Stimulated activated CD8-positive, alpha-beta memory T cell treated with anti-CD3 and anti-CD28 coated beads, Interleukin-7, amount 100 ng/mL, for 24 hours (primary cell): ENCODE measurements around the gene VPS45.
"Not testable (repeated sequence)": the region's sequence is repeated elsewhere in the genome, so short reads cannot be mapped to it uniquely, and the experiment has no call there.

Source experiments
- DNase-seq: peaks from one replicate; pipeline ENCODE4 v3.0.0-alpha.2; 2020; ENCODE audit warnings: low read depth

Gene VPS45

DNA sequence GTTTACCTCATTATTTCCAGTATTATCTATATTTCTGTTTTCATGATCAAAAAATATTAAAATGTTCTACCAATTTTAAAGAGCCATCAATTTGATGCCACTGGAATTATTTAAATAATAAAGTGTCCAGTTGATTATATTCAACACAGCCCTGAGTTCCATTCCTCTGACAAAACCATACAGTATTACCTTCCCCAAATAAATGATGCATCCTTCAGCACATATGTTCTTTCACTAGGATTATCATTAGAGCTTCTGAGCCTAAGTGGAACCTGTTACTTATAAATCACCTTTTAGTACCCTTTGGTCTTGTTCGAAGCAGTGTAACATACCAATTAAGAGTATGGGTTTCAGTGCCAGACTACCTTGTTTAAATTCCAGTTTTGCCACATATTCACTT lies 64.8 kb downstream of the VPS45 start:
- no peak for DNase-seq

DNA sequence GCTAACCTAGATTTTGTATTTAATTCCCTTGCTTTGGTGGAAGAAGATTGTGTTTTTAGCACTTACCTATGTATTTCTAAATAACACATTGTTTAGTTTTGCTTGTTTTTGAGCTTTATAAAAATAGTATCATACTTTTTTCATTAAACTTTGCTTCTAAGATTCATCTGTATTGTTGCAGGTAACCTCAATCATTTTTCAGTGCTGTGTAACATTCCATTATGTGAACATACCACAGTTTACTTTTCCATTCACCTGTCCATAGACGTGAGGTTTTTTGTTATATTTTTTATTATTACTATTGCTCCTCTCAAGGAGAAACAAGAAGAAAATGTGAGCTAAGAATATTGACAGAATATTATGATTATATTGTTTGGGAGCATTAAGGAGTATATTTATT lies 67.0 kb downstream of the VPS45 start:
- no peak for DNase-seq

DNA sequence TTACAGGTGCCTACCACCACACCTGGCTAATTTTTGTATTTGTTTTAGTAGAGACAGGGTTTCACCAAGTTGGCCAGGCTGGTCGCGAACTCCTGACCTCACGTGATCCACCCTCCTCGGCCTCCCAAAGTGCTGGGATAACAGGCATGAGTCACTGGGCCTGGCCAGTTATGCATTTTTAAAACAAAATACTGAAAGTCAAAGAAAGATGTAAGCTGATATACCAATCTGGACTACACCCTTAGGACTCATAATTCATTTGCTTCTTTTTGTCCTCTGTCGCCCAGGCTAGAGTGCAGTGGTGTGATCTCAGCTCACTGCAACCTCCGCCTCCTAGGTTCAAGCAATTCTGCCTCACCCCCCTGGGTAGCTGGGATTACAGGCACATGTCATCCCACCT lies 67.8 kb downstream of the VPS45 start:
- not testable (repeated sequence) for DNase-seq

DNA sequence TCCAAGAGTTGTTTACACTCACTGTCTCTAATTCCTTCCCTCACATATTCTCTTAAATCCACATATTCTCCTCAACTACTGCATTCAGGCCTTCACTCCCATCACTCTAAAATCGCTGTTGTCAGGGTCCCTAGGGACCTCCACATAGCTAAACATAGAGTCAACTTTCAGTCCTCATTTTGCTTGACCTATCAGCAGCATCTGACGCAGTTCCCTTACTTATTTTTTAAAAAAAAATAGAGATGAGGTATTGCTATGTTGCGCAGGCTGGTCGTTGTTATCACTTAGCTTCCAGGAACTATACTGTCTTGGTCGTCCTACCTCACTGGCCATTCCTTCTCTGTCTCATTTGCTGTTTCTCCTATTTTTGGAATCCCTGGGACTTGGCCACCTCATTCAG lies 70.5 kb downstream of the VPS45 start:
- DNase-seq: no peak

DNA sequence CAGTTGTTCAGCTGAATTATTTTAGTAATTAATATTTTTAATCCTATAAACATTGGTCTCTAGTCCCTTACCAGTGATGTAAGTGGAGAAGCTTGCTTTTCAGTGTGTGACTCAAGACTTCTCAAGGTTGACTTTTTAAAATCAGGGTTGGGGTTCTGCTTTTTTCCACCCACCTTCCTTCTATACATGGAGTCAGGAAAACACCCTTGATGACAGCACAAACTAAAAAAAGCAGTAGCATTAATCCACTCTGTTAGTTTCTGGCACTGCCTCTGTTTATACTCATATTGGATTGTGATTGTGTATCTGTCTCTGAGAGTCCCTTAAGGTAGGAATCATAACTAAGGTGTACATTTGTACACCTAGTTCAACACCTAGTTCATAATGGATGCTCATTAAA lies 73.9 kb downstream of the VPS45 start:
- no peak for DNase-seq

DNA sequence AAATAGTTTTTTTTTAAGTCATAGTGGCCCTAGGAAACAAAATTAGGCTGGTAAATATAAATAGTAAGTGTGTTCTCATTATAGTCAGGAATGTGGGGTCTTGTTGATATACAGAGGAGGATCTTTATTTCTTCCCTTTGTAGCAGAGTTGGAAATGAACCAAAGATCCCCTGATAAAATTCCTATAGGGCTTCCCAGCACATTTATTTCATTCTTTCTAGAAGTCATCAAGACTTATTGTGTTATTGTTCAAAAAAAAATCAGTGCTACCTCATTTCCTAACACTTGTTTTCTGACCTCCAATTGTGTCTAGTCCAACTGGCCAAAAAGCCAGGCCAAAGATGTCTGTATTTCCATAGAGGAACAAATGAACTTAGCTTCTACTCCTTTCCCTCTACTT lies 74.5 kb downstream of the VPS45 start:
- DNase-seq: no peak

DNA sequence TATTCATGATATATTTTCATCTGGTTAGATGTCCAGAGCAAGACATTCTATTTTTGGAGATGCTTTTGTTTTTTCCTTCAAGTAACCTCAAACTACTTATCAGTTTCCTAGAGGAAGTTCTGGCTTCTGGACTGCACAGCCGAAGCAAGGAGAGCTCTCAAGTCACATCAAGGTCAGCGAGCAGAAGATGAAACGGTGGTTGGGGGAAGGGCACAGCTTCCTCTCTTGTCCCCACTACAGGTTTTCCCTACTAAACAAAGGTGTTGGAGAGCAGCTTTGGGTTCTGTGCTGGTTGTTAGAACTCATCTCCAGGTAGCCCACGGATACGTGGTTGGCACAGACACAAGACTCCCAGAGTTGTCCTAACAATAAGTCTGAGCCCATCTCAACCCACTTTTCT lies 77.0 kb downstream of the VPS45 start:
- no peak for DNase-seq

DNA sequence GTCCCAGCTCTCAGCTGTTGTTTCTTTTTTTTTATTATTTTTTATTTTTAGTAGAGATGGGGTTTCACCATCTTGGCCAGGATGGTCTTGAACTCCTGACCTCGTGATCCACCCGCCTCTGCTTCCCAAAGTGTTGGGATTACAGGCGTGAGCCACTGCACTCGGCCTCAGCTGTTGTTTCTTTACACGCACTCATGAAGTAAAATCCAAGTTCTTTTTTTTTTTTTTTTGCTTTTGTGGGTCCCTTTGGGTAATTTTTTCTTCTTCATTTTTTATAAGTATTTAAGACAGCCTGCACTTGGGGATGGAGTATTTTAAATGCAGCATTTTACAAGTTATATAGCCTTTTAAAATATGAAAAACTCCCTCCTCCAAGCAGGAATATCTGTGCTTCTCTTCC lies 78.4 kb downstream of the VPS45 start:
- not testable (repeated sequence) for DNase-seq

DNA sequence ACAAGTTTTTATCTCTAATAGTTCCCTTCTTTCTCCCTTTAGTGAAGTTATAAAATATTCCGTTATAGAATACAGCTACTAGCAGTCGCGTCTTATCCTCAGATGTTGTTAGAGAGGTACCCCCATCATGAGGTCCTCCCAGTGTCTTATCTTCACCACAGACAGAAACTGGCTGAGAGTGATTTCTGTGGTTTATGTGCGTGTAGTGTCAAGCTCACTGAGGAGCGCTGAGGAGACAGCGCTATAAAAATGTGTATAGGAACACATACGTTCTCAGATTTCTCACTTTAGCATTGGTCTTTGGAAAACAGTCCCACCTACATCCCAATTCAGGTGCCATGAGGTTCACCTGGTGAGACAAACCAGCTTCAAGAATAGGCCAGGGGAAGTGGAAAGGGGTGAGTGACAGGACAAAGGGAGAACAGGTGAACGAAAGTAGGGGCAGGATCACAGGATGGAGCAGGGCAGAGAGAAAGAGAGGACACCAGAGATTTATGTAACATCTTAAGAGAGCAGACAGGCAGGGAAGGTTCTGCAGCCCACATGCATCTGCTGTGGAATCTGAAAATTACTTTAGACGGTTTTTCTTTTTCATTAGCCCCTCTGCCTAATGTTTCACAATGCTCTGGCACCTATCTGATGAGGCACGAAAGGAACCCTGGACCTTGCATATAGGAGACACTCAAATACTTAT lies 79.4 kb downstream of the VPS45 start:
- DNase-seq: no peak

DNA sequence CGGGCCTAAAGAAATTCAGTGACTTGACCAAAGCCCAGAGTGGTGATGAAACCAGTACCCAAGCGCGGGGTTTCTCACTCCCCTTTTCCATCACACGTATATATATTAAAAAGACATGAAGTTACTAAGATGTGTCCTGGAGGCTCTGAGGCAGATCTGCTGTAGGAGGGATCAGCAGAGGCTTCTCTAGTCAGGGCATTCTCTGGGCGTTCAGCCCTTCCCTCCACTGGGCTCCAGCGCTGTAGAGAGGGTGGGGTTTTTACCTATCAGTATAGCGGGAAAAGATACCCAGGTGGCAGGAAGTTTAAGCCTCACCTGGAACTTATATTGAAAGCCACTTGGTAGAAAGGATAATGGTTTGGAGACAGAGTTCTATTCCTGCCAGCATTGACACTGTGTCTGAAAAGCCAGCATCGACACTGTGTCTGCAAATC lies 81.3 kb downstream of the VPS45 start:
- no peak for DNase-seq

DNA sequence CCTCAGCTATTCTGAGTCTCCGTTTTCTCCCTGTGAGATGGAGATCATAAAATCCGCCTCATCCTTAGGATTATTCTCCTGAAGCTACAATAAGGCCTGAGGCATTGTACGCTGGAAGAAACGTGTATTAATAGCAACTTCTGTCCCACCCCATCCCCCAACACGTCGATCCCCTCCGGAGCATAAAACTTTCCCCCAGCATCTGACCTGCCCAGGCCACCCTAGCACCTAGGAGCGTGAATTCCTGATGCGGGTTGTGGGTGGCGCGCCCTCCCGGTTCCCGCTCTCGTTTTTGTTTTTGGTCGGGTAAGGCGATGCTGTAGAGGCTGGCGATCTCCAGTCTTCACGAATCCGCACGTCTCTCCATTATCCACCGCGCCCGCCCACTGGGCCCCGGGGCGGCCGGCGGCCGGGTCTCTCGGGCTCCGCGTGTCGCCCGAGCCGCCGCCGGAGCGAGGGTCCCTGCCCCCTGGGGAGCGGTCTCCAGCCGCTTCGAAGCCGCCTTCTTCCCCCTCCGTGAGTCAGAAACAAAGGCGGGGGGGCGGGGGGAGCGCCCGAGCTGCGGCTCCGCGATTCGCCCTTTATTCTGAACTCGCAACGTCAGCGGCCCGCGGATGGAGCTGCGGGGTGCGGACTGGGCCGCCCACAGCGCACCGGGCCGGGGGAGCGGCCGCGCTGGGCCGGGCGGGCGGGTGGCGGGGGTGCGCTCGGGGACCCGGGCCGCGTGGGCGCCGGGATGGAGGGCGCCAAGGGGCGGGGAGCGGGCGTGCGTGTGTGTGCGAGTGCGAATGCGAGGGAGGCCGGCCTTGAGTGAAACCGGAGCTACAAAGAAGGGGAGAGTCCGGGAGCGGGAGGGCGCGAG lies 81.9 kb downstream of the VPS45 start, which contains the start of gene PLEKHO1:
Gene PLEKHO1, plus strand, starts transcription at position 646 of the 862 bp plus-strand sequence. CDS start 342 bp downstream, outside the sequence.
- DNase-seq: peak; percentile 59

DNA sequence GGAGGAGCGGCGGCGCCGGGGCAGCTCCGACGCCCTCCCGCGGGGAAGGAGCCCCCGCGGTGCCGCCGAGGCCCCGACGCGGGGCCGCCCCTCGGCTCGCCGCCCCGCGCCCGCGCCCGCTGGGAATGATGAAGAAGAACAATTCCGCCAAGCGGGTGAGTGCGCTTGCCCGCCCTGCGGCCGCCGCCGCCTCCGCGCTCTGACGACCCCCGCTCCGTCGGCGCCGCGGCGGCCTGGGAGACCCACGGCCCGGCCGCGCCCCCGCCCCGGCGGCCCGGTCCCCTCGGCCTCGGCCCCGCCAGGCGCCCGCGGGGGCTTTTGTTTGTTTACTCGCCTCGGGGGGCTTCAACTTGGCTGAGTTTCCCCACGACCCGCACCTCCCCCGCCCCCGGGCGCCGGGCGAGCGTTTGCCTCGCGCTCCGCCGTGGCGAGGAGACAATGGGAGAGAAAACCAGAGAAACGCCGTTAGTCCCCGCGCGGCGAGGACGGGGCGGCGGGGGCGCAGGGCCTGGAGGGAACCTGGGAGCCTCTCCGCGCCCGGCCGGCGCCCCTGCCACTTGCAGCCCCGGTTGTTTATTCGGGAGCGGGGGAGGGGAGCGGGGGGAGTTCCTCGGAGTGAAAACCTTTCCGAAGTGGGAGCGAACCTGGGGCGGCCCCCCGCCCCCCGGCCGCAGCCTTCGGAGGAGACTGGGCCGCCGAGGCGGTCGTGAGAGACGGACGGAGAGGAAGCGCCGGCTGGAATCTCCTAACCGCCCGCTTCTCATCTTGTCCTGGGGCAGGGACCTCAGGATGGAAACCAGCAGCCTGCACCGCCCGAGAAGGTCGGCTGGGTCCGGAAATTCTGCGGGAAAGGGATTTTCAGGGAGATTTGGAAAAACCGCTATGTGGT lies 82.8 kb downstream of the VPS45 start:
- no peak for DNase-seq

DNA sequence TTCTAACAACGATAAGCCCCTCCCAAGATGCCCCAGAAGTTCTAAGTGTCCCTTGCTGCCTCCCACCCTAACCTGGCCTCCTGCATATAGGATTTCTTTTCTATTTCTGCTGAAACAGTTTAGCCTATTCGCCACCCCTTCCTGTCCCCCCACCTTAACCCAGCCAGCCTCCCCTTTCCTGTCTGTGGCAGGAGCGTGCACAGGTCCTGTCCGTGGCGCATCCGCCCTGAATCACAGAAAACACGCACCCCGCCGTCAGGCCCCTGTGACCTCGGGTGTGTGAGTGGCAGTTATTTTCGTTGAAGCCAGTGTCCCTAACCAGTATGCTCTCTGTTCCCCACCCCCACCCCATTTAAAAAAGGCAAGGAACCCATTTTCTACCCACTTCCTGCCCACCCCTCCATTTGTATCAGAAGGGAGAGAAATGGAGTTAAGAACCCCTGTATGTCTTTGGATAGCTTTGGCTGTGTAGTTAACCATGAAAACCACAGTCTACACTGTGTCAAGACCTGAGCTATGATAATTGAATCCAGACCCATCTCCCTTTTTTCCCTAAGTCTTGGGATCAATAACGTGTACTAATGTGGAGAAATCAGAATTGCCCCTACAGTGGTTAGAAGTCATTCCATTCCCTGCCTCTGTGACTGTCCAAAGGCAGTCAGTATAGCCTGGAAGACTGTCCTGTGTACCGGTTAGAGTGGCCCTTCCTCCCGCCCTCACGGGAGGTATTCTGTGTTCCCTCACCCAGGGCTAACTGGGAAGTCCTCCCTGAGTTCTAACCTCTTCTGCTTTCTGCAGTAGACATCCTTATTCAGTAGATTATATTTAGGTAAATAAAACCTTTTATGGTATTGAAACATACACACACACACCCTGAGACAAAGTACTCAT lies 84.0 kb downstream of the VPS45 start:
- DNase-seq: peak; percentile 33

DNA sequence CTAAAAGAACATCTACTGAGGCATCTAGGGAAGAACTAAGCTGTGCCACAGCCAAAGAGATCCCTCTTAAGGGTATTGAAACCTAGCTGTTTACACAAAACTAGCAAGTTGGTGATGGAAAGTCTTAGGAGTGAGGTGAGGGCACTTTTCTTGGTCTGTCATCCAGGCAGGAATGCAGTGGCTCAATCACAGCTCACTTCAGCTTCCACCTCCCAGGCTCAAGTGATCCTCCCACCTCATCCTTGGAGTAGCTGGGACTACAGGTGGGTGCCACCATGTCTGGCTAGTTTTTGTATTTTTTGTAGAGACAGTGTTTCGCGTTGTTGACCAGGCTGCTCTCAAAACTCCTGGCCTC lies 84.6 kb downstream of the VPS45 start:
- DNase-seq: no peak

DNA sequence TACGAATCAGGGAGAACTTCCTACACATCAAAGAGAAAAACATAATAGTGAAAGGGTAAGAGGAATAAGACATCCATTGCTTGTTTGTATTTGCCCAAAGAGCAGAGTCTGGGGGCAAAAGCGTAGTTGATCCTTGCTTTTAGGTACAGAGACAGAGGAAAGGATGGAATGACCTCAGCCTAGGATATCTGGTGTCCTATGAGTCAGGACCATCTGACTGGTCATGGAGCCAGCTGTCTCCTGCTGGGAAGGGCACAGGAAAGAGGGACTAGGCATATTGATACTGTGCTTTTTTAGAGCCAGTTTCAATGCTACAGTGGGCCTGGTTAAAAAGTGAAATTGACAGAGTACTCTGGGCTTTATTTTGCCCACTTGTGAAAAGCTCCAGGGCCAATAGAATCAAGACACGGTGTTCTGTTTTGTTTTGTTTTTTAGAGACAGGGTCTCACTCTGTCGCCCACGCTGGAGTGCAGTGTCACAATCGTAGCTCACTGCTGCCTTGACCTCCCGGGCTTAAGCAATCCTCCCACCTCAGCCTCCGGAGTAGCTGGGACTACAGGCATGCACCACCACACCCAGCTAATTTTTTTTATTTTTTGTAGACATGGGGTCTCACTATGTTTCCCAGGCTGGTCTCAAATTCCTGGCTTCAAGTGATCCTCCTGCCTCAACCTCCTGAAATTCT lies 85.3 kb downstream of the VPS45 start:
- no peak for DNase-seq

DNA sequence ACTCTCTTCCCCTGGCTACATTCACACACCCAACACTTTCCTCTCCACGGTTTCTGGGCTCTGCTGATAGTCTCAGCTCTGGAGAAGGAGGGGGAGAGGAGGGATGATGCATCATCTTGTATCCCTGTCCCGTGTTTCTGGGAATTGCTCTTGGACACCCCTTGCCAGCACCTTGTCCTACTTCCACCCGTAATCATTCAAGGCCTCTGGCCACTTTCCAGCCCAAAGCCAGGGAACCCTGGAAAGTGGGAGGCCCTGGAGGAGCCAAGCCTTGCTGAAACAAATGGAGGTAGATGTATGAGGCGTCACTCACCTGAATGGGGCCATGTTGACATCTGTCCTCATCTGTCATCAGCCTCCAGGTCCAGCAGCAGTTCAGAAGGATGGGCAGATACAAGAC lies 86.6 kb downstream of the VPS45 start:
- DNase-seq: no peak

DNA sequence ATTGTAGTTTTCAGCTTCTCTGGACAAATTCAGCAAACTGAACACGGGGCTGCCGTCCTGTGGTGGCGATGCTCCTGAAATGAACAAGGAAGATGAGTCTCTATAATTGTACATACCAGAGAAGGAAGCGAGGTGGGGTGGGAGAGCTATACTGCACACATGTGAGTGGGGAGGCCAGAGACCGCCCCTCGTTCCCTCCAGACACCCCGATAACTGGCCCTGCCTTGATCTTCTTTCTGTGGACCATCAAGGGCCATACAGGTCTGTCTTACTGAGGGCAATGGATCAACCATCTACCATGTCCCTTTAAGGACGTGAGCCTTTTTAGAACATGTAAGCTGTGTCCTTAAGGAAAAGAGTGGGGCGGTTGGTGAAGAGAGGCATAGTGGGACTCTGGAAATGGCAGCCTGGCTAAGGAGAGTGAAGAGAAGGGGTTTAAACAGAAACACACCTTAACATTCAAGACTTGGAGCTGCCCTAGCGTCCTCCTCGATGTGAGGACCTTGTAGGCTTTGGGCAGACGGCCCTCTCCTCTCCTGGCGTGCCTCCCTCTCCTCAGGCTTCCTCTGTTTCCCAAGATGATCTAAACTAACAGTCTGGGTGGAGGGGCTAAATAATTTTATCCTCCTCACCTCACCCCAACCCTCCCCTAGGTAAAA lies 88.0 kb downstream of the VPS45 start:
- no peak for DNase-seq

DNA sequence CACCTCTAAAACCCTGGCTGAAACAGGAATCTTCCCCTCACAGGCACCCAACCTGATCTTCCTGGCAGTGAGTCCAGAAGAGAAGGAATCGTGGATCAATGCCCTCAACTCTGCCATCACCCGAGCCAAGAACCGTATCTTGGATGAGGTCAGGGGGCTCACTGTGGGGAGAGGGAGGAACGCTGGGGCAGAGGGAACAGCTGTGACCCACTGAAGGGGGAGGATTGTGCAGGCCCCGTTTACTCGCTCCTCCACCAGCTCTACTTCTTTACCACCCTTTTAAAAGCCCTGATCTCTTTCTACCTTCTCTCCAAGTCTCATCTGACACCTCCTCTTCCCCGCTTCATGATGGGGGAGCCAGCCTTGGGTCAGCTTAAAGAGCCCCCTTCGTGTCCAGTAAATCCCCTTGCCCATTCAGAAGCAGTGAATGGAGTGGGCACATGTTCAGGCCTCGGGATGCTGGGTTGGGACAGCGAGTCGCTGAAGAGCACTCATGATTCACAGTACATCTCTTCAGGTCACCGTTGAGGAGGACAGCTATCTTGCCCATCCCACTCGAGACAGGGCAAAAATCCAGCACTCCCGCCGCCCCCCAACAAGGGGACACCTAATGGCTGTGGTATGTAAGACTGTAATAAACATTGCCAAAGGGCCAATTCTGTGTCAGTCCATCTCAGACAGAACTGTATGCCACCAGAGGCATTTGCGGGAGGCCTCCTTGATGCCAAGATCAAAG lies 89.5 kb downstream of the VPS45 start:
- DNase-seq: no peak

DNA sequence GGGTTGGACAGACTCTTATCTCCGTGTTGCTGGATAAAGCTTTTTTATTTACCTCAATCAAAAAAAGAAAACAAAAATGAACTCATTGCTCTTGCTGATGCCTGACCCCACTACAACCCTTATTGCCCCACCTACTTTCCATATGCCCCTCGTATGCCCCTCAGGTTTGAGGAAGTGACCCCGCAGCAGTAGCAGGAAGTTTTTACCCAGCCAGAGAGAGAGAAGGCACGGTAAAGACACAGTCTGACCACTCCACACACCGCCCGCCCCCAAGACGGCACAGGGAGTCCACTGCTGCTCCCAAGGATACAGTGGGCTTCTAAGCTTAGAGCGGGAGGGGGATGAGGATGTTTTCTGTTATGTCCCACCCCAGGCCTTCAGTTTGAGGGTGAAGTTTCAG lies 92.0 kb downstream of the VPS45 start:
- DNase-seq: no peak
